Tibial nerve (tissue), 3 donors: Measurements from ENCODE around the gene ANKRD45.

Experiments
- POLR2A ChIP-seq, 2 donors: fragments of 450-650 bp; IDR thresholded peaks; one replicate each; pipeline ENCODE4 v1.6.1; 2017; ENCODE audit warnings: antibody characterized with exemption in 2 of 2, mild to moderate bottlenecking in 2 of 2, moderate library complexity in 2 of 2
- TF ChIP-seq, protein P1 (sequence below), 5 experiments: fragments of 200-600 bp in 3 of 5; fragments of 450-650 bp in 2 of 5; sonication (generic) in 3 of 5; IDR thresholded peaks; one replicate each; pipeline ENCODE4 v1.5.1; 2016 to 2019; ENCODE audit warnings: antibody characterized with exemption in 5 of 5, mild to moderate bottlenecking in 3 of 5, moderate library complexity in 2 of 5

- TF ChIP-seq, protein P1, sequence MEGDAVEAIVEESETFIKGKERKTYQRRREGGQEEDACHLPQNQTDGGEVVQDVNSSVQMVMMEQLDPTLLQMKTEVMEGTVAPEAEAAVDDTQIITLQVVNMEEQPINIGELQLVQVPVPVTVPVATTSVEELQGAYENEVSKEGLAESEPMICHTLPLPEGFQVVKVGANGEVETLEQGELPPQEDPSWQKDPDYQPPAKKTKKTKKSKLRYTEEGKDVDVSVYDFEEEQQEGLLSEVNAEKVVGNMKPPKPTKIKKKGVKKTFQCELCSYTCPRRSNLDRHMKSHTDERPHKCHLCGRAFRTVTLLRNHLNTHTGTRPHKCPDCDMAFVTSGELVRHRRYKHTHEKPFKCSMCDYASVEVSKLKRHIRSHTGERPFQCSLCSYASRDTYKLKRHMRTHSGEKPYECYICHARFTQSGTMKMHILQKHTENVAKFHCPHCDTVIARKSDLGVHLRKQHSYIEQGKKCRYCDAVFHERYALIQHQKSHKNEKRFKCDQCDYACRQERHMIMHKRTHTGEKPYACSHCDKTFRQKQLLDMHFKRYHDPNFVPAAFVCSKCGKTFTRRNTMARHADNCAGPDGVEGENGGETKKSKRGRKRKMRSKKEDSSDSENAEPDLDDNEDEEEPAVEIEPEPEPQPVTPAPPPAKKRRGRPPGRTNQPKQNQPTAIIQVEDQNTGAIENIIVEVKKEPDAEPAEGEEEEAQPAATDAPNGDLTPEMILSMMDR (IDR thresholded peaks at IDR 0.05) = no peak
- no peak for TF ChIP-seq POLR2A (IDR thresholded peaks at IDR 0.05)
These were observed 88.1 kb downstream of the ANKRD45 start for GRCh38 chr1:173581383-173582079.
